Cardiac muscle cell (in vitro differentiated cells and primary cell): ENCODE results near the gene RIMS3. TPM values are rescaled to one million over a fixed set of nuclear protein-coding genes. Genes with fewer than 3 reads are reported as not detected.

ENCODE experiments used
- DNase-seq, 2 donors: peaks; one replicate each; pipeline versions ENCODE4 v3.0.0 to v3.0.0-alpha.2; 2010 to 2017; ENCODE audit warnings: low read depth in 1 of 2, low spot score in 1 of 2
- H3K27ac ChIP-seq: fragments of 200-600 bp; sonication (generic); 2 replicates; pipeline ENCODE4 v1.5.1; 2016
- H3K27me3 ChIP-seq: fragments of 200-600 bp; sonication (generic); 2 replicates; pipeline ENCODE4 v1.6.0; 2016; ENCODE audit warnings: control low read depth
- H3K36me3 ChIP-seq: fragments of 200-600 bp; sonication (generic); 2 replicates; pipeline ENCODE4 v1.5.1; 2016; ENCODE audit warnings: control low read depth
- H3K4me1 ChIP-seq: fragments of 200-600 bp; sonication (generic); 2 replicates; pipeline ENCODE4 v1.8.1; 2017; ENCODE audit warnings: low read depth, mild to moderate bottlenecking, mixed run types
- H3K4me3 ChIP-seq: fragments of 200-600 bp; sonication (generic); 2 replicates; pipeline ENCODE4 v1.5.1; 2016; ENCODE audit warnings: mild to moderate bottlenecking
- H3K9me3 ChIP-seq: fragments of 200-600 bp; sonication (generic); 2 replicates; pipeline ENCODE4 v1.5.1; 2017; ENCODE audit warnings: low read depth, mild to moderate bottlenecking, control low read depth
- polyA plus RNA-seq: library from polyadenylated mRNA; unstranded; fragments of >200 nt; fragmentation: Nextera tagmentation; extraction: Ambion mirVana; gene quantifications from 2 replicates; pipeline ENCODE4 v1.2.1, GENCODE V29; 2016
- total RNA-seq: library from RNA; depleted of rRNA; stranded (reverse); fragments of >200 nt; gene quantifications from 2 replicates; pipeline ENCODE4 v1.2.3, GENCODE V29; 2016
- TF ChIP-seq, protein P1 (sequence below): IDR thresholded peaks from 2 replicates; pipeline ENCODE4 v1.5.1; 2012; ENCODE audit warnings: low read depth, mild to moderate bottlenecking, low read length

Gene RIMS3
- total and polyA plus RNA-seq, 2 experiments from 2014 or later: 29.7 to 39.3 TPM

GRCh38 chr1:40676501-40676900, 11.0 kb upstream of the RIMS3 start:
- no peak for DNase-seq
- Histone ChIP-seq H3K4me1 (no peaks in the 10 kb centered on the region), H3K27me3 (no peaks in the 10 kb centered on the region), H3K9me3 (no peaks in the 10 kb centered on the region), H3K36me3 (no peaks in the 10 kb centered on the region), H3K4me3 (no peak overlapping the region), H3K27ac (no peak overlapping the region)
- TF ChIP-seq, protein P1, sequence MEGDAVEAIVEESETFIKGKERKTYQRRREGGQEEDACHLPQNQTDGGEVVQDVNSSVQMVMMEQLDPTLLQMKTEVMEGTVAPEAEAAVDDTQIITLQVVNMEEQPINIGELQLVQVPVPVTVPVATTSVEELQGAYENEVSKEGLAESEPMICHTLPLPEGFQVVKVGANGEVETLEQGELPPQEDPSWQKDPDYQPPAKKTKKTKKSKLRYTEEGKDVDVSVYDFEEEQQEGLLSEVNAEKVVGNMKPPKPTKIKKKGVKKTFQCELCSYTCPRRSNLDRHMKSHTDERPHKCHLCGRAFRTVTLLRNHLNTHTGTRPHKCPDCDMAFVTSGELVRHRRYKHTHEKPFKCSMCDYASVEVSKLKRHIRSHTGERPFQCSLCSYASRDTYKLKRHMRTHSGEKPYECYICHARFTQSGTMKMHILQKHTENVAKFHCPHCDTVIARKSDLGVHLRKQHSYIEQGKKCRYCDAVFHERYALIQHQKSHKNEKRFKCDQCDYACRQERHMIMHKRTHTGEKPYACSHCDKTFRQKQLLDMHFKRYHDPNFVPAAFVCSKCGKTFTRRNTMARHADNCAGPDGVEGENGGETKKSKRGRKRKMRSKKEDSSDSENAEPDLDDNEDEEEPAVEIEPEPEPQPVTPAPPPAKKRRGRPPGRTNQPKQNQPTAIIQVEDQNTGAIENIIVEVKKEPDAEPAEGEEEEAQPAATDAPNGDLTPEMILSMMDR: no peak

DNA sequence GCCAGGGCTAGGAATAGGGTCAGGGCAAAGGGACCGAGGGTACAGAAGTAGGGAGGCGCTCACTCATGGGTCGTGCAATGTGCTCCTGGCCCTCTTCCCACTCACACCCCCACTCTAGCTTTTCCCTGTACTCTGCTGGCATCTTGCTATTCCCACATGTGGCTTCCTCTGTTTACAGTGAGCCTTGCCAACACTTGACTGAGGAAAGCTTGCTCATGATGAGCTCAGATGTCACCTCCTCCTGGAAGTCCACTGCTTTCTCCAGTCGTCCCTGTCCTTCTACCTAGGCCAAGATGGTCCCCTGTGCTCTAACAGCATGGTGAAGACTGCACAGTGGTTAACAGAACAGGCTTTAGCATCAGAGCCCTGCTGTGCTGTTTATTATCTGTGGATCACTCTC, 8.0 kb upstream of the RIMS3 start:
- TF ChIP-seq, protein P1: no peak

DNA sequence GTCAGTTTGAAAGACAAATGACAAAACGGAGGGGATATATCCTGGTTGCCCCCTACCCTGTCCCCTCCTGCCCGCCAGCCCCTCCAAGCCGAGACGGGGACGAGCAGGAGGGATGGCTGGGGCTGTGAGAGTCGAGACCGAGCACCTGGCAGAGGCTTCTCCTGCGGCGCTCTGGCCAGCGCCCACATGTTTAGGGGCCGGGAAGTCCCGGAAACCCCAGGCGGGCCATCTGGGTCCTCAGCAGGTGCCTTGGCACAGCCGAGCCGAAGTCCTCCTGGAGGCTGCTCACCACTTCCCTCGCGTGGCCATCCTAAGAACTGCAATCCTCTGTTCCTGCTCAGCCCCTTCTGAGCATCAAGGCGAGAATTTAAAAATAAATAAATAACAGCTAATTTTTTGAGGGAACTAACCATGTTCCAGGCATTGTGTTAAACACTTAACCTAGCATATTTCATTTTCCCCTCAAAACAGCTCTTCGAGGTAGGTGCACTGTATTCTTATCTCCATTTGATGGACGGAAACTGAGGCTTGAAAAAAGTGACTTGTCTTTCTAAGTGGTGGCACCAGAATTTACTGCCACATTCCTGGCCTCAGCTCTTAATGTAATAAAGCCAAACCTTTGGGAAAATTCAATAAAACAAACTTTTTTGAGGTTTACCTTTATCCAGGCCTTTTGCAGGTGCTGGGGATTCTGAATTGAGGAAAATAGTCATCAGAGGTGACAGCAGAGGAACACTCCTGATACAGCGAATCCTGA, 3.5 kb upstream of the RIMS3 start:
- no peaks in the 10 kb centered on the region for H3K36me3 ChIP-seq
- TF ChIP-seq, protein P1: peak; percentile 97
- peak; percentile 76 to 78 for DNase-seq
- no peak overlapping the region for H3K27ac ChIP-seq
- peaks cover 4% of the 10 kb centered on the region for H3K4me1 ChIP-seq
- no peaks in the 10 kb centered on the region for H3K9me3 ChIP-seq
- H3K27me3 ChIP-seq: no peaks in the 10 kb centered on the region
- H3K4me3 ChIP-seq: no peak overlapping the region

More for the DNA sequence above, 8.0 kb upstream of the RIMS3 start:
- no peaks in the 10 kb centered on the region for H3K36me3 ChIP-seq
- no peaks in the 10 kb centered on the region for H3K9me3 ChIP-seq
- H3K4me3 ChIP-seq: no peak overlapping the region
- H3K4me1 ChIP-seq: no peaks in the 10 kb centered on the region
- H3K27me3 ChIP-seq: no peaks in the 10 kb centered on the region
- no peak overlapping the region for H3K27ac ChIP-seq
- no peak for DNase-seq

GRCh38 chr1:40664791-40665190, 691 bp downstream of the RIMS3 start:
- H3K4me3 ChIP-seq: peak overlapping the region; percentile 60

GRCh38 chr1:40664167-40664537, 1.3 kb downstream of the RIMS3 start:
- H3K9me3 ChIP-seq: no peaks in the 10 kb centered on the region
- H3K36me3 ChIP-seq: no peaks in the 10 kb centered on the region
- H3K4me3 ChIP-seq: no peak overlapping the region
- no peak for DNase-seq
- no peaks in the 10 kb centered on the region for H3K27me3 ChIP-seq
- peaks cover 48% of the 10 kb centered on the region for H3K4me1 ChIP-seq
- TF ChIP-seq, protein P1: no peak
- no peak overlapping the region for H3K27ac ChIP-seq

More at GRCh38 chr1:40664791-40665190, 691 bp downstream of the RIMS3 start:
- H3K4me1 ChIP-seq: peaks cover 41% of the 10 kb centered on the region
- no peaks in the 10 kb centered on the region for H3K36me3 ChIP-seq
- H3K27me3 ChIP-seq: no peaks in the 10 kb centered on the region
- no peaks in the 10 kb centered on the region for H3K9me3 ChIP-seq
- TF ChIP-seq, protein P1: no peak
- no peak overlapping the region for H3K27ac ChIP-seq
- DNase-seq: no peak
